GM18951 (cell line): Measurements from ENCODE around the gene TMPRSS13.

Experiments used
- POLR2A ChIP-seq: IDR thresholded peaks from 4 replicates; pipeline ENCODE4 v1.6.1; 2011; ENCODE audit warnings: mild to moderate bottlenecking; ENCODE audit not compliant: insufficient read length, insufficient read depth; ENCODE audit errors: extremely low read depth
- in situ Hi-C: fragments of 300-500 bp; cut with MboI; formaldehyde crosslinking; loops from one replicate; pipeline ENCODE4 v1.12.0; 2022; ENCODE audit warnings: low sequenced_read_pairs, mixed read lengths, inconsistent platforms; ENCODE audit not compliant: unreplicated experiment

The TMPRSS13 gene

GRCh38 chr11:117898059-117898458 is 31.1 kb downstream of the TMPRSS13 start:
- in situ Hi-C loops: no loop called here

GRCh38 chr11:117892651-117893050 is 36.6 kb downstream of the TMPRSS13 start:
- TF ChIP-seq POLR2A: no peak
- in situ Hi-C loops: no loop called here

More at GRCh38 chr11:117898059-117898458, 31.1 kb downstream of the TMPRSS13 start:
- TF ChIP-seq POLR2A: no peak

GRCh38 chr11:117891362-117891761 is 37.8 kb downstream of the TMPRSS13 start:
- no peak for TF ChIP-seq POLR2A
- in situ Hi-C loops: no loop called here

- in situ Hi-C loops: no loop called here
- no peak for TF ChIP-seq POLR2A
Observed at GRCh38 chr11:117888139-117888566, 41.0 kb downstream of the TMPRSS13 start.

- TF ChIP-seq POLR2A: no peak
- in situ Hi-C loops: no loop called here
Observed at GRCh38 chr11:117887431-117888138, 41.6 kb downstream of the TMPRSS13 start.

GRCh38 chr11:117885777-117886176 is 43.4 kb downstream of the TMPRSS13 start:
- in situ Hi-C loops: no loop called here
- TF ChIP-seq POLR2A: no peak

- no peak for TF ChIP-seq POLR2A
- in situ Hi-C loops: no loop called here
Observed at GRCh38 chr11:117884994-117885393, 44.2 kb downstream of the TMPRSS13 start.

GRCh38 chr11:117883063-117883462 is 46.1 kb downstream of the TMPRSS13 start:
- in situ Hi-C loops: no loop called here
- no peak for TF ChIP-seq POLR2A

GRCh38 chr11:117882311-117882905 is 46.8 kb downstream of the TMPRSS13 start:
- no peak for TF ChIP-seq POLR2A
- in situ Hi-C loops: no loop called here

- TF ChIP-seq POLR2A: no peak
- in situ Hi-C loops: no loop called here
Observed at GRCh38 chr11:117881217-117881616, 48.0 kb downstream of the TMPRSS13 start.

- in situ Hi-C loops: no loop called here
- no peak for TF ChIP-seq POLR2A
Observed at GRCh38 chr11:117879516-117880480, 49.4 kb downstream of the TMPRSS13 start.

GRCh38 chr11:117878939-117879475 is 50.2 kb downstream of the TMPRSS13 start:
- in situ Hi-C loops: no loop called here
- no peak for TF ChIP-seq POLR2A
